Measurements from ENCODE around the gene GMDS.

DNA sequence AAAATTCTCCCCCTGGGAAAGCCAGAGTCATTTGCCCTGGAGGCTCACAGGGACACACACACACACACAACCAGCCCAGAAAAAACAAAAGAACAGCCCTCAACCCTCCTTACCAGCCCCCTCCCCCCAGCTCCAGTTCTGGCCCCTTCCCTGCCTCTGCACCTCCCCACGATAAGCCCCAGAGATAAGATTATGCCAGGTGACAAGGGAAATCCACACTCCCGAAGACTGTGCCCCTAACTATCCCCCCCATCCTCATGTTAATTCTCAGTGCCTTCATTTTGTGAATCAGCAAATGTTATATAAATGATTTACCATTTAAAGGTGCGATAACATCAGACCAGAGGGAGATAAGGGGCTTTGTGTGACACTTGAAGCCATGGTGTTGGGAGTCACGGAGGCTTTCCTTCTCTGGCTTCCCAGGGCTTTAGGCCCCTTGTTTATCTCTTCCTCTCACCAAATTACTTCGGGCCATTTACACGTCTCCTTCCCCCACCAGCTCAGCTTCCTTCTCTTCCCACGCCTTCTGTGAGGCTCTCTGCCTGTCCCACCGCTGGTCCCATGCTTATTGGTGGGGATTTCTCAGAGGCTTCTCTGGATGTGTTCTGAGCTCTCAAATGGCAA lies 648.2 kb downstream of the GMDS start:
- TF ChIP-seq, protein P1, sequence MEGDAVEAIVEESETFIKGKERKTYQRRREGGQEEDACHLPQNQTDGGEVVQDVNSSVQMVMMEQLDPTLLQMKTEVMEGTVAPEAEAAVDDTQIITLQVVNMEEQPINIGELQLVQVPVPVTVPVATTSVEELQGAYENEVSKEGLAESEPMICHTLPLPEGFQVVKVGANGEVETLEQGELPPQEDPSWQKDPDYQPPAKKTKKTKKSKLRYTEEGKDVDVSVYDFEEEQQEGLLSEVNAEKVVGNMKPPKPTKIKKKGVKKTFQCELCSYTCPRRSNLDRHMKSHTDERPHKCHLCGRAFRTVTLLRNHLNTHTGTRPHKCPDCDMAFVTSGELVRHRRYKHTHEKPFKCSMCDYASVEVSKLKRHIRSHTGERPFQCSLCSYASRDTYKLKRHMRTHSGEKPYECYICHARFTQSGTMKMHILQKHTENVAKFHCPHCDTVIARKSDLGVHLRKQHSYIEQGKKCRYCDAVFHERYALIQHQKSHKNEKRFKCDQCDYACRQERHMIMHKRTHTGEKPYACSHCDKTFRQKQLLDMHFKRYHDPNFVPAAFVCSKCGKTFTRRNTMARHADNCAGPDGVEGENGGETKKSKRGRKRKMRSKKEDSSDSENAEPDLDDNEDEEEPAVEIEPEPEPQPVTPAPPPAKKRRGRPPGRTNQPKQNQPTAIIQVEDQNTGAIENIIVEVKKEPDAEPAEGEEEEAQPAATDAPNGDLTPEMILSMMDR (IDR thresholded peaks at IDR 0.05) = no peak
- no peak for TF ChIP-seq POLR2A (IDR thresholded peaks at IDR 0.05)
